Sciatic nerve (tissue), 2 donors: ENCODE data around the gene FOXI3. TPM values are rescaled to one million over a fixed set of nuclear protein-coding genes. Genes with fewer than 3 reads are reported as not detected.
"Not testable (repeated sequence)": the region's sequence is repeated elsewhere in the genome, so short reads cannot be mapped to it uniquely, and the experiment has no call there.

Experiments
- ATAC-seq: fragments of 200-7000 bp; cut with Tn5 transposase; one replicate; pipeline ENCODE4 v1.9.1; 2020; ENCODE audit warnings: mild to moderate bottlenecking, moderate library complexity
- DNase-seq: peaks from one replicate; pipeline ENCODE4 v3.0.0-alpha.2; 2020; ENCODE audit warnings: low spot score
- intact Hi-C: fragments of 100-400 bp; cut with DNase I; formaldehyde crosslinking; loops from one replicate; pipeline ENCODE4 v1.14.2; 2022
- total RNA-seq: library from RNA; stranded (reverse); fragmentation: NEBNext Ultra II Directional; extraction: Animal tissue kit (Norgen Biotek cat#: 25700); gene quantifications from one replicate; pipeline ENCODE4 v1.2.1, GENCODE V29; 2021
- donor health status: DM: no; HTN: no; CAD: no.
- donor health status: DM: no; HTN: no; CAD: no.

FOXI3 gene
- total RNA-seq, 1 donor from 2014 or later, result not detected

DNA sequence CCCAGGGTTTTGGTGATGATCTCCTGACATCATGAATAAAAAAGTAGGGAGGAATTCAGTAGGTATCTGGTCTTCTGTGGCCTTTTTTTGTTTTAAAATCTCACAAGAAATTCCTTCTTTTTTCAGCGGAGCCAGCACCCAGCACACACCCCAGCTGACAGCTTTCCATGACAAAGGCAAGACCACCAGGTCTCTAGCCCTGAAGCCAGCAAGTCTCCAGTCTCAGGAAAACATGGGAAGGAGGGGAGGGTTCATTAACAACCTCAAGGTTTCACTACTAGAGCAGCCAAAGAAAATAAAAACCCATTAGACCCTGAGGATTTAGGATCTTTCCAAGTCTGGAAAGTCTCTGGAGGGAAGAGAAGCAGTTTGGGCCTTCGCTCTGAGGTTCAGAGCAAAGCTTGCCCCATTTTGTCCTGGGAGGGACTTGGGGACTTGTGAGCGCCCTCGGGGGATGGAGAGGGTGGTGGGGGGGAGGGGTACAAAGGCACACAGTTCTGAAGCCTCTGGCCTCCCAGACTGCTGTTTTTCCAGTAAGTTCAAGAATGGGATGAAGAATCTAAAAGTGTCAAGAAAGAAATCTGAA lies 9.0 kb downstream of the FOXI3 start:
- intact Hi-C loops, result no loop called here
- ATAC-seq (no peak), DNase-seq (no peak)

DNA sequence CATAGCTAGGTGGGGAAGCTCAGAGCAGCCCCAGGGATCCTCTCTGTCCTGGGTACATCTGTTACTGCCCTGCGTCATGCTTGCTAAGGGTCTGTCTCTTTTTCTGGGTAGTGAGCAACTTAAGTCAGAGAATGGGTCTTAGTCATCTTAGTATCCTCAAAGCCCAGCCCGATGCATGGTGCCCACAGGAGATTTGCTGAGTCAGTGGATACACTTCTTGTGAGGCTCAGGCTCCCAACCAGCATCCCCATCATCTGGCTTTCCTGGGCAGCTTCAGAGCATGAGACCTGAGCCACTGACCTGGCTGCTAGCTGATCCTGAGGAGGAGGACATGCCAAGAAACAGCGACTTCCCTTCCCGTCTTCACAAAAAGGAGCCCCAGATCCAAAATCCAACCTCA lies 10.0 kb downstream of the FOXI3 start:
- intact Hi-C loops, result no loop called here
- DNase-seq, result no peak
- no peak for ATAC-seq

DNA sequence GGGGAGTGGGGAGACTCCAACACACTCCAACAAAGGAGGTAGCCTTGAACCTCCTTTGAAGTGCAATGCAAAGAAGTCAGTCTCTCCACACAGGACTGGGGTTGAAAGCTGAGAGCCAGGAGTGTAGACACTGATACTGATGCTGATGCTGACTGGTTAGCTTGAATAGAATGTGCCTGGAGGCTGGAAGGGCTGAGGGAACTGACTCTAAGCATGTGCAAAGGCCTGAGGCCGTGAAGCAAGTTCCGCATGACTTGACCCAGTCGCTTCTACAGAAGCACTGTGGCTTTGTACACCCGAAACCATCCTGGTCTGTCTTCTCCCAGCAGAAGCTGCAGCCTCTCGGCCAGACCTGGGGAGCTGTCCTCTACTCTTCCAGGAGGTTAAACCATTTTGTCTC lies 10.4 kb downstream of the FOXI3 start:
- intact Hi-C loops, result no loop called here
- no peak for ATAC-seq
- DNase-seq, result no peak

DNA sequence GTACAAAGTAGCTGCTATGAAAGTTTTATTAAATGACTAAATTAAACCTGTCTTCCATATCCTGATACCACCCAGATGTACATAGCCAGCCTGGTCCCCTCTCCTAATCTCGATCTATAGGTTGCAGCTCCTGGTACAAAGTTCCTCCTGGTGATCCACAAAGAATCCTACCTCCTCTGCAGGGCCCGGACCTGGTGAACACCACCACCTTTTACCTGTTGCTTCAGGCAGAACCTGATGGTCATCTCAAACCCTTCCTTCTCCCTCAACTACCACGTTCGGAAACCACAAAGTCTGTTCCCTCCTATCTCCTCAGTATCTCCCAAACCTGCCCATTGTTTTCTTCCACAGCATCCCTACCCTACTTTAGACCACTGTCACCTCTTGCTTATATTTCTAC lies 15.5 kb downstream of the FOXI3 start:
- no peak for ATAC-seq

DNA sequence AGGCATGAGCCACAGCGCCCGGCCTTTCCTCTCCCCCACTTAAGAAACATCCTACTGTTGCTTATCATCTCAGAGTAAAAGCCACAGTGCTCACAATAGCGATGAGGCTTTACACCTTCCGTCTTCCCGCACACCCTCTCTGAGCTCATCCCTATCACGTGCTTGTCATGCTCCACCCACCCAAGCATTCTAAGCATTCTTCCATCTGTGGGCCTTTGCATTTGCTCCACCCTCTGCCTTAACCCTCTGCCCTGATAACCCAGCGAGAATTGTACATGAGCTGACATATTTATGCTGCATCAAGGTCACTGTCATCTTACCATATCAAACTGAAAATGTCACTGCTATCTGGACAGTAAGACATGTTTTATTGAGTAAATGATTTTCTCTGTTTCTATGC lies 22.6 kb downstream of the FOXI3 start:
- ATAC-seq, result no peak
- no peak for DNase-seq
- intact Hi-C loops, result no loop called here

More for the DNA sequence above, 15.5 kb downstream of the FOXI3 start:
- no peak for DNase-seq
- intact Hi-C loops, result no loop called here

DNA sequence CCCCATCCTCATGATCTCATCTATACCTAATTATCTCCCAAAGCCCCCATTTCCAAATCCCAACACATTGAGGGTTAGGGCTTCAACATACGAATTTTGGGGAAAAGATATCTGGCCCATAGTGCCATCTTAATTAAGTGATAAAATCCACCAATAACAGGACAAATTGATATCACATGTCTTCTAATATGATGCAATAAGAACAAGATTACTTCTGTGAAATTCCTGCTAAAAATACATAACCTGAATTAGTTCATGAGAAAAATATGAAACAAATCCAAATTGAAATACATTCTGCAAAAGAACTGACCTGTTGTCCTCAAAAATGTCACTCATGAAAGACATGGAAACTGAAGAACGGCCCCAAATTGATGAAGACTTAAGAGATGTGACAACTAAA lies 28.8 kb downstream of the FOXI3 start:
- DNase-seq, result no peak
- no peak for ATAC-seq
- intact Hi-C loops, result no loop called here

DNA sequence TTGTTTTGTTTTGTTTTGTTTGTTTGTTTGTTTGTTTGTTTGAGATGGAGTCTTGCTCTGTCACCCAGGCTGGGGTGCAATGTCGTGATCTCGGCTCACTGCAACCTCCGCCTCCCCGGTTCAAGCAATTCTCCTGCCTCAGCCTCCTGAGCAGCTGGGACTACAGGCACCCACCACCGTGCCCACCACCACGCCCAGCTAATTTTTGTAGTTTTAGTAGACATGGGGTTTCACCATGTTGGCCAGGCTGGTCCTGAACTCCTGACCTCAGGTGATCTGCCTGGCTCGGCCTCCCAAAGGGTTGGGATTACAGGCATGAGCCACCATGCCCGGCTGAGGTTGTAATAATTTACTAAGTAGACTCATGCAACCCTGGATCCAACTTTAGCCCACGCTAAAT lies 33.4 kb downstream of the FOXI3 start:
- intact Hi-C loops, ATAC-seq, DNase-seq: not testable (repeated sequence)

DNA sequence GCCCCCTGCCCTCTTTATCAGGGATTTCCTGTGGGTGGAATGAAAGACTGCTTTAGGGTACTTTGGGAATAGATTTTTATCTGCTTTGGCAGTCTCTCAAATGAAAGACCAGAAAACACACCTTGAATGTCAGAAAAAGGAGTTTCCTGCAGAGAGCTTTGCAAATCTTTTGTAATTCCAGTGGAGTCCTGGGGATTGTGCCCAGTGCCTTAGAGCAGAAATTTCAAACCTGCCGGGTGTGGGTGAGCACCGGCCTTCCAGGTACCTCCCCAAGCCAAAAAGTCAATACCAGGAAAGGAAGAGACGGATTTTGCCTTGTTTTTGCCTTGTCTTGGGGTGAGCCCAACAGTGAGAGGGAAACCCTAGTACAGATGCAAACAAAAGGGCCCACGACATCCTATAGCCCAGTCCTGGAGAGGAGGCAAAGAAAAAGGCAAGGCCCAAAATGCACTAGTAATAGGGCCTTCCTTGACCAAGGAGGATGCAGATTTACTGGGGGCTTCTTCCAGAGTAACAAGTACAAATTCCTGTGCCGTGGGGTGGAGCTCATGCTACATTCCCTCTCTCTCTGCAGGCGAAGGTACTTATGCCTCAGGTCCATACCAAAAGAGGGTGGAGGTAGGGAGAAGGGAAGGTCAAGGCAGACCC lies 36.4 kb downstream of the FOXI3 start:
- no peak for ATAC-seq
- intact Hi-C loops, result no loop called here
- no peak for DNase-seq

DNA sequence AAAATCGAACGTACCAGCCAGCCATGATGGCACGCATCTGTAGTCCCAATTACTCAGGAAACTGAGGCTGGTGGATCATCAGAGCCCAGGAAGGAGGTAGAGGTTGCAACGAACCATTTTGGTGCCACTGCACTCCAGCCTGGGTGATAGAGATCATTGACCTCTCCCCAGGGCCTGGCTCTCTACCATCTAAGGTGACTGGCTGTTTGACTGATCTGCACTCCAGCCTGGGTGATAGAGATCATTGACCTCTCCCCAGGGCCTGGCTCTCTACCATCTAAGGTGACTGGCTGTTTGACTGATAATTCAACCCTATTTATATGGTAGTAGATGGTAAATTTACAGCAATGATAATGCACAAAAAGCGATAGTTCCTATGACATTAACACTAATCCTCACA lies 43.6 kb downstream of the FOXI3 start:
- ATAC-seq, DNase-seq, intact Hi-C loops: not testable (repeated sequence)

DNA sequence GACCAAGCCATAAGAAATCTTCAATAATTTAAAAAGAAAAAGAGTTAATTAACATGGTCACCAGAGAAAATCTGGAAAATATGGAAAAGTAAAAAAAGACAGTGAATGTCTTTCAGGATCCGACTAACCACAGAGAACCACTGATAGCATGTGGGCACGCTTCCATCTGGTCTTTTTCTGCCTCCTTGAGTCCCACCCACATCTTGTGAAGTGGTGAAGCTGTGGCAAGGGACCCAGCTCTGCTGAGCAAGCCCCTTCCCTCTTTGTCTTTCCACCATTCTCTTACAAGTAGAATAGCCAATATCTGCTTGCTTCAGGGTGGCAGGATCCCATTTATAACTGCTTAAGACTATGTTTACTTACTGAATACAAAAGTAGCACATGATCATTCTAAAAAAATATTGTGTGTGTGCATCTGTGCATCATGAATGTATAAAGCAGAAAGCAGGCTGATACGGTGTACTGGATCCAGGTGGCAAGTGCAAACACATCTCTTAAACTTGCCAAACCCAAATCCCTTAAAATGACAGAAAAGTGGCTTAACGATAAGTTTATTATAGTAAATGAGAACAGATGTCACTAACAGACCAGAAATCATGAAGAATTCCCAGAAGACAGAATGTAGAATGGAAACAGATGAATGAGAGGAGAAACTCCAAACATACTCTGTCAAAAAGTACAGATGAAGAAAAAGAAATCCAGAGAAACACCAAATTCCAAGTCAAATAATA lies 52.3 kb downstream of the FOXI3 start:
- no peak for DNase-seq
- intact Hi-C loops, result no loop called here
- no peak for ATAC-seq

DNA sequence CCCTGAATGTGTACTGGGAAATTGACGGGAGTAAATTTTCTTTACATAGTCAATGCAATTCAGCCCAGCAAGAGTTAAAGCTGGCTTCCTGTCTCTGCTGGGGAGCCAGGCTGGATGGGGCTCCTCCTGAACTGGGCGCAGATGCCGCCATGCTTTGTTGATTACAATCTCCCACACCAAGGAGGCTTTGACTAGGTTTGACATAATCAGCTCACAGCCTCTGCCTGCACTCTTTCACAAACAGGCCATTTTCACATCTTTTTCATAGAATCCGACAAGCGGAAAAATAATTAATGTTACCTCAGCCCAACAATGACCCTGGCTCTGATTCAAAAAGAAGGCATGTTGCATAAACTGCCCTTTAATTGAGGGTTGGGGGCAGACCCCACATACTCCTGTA lies 54.3 kb downstream of the FOXI3 start:
- ATAC-seq (no peak), DNase-seq (no peak)
- intact Hi-C loops, result no loop called here

Other genes with a start within 250 kb of the FOXI3 start
- 31.4 TPM for gene EIF2AK3, start 174.8 kb upstream of the FOXI3 start, total RNA-seq
- gene RPIA, start 239.0 kb upstream of the FOXI3 start, total RNA-seq, result 12.3 TPM